ENCODE data around the gene ITGA5. TPM values are rescaled to one million over a fixed set of nuclear protein-coding genes. Genes with fewer than 3 reads are reported as not detected.

Gene ITGA5
- total RNA-seq, 1 donor: 192 TPM

- DNase-seq (ENCODE audit: low read depth in 2 of 3, low spot score in 2 of 3): no peak
Observed at GRCh38 chr12:54431911-54432814, 13.1 kb upstream of the ITGA5 start.

DNA sequence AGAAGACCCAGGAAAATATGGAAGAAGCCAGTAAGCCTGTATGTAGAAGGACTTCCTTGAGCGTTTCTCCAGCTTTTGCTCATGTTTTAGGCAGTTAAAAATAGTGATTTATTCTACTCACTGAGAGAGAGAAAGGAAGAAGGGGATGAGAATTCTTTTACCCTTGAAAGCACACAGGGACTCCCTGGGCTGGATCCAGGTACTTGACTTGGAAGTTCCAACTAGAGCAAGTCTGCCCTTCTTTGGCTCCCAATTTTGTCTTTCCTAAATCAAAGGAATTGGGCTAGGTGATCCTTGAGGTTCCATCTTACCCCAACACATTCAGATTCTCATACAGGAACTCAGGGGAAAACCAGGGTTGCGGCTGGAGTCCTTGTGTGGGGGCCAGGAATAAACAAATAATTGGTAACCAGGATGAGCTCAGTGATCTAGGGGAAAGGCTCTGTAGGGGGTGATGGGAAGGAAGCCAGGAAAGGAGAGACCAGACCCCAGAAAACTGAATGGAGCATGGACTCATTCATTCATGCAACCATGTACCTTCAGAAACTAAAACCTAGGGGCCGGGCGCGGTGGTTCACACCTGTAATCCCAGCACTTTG is 11.5 kb upstream of the ITGA5 start:
- DNase-seq (ENCODE audit: low read depth in 2 of 3, low spot score in 2 of 3): no peak

GRCh38 chr12:54429014-54429471 is 10.0 kb upstream of the ITGA5 start:
- DNase-seq (ENCODE audit: low read depth in 2 of 3, low spot score in 2 of 3): no peak

DNA sequence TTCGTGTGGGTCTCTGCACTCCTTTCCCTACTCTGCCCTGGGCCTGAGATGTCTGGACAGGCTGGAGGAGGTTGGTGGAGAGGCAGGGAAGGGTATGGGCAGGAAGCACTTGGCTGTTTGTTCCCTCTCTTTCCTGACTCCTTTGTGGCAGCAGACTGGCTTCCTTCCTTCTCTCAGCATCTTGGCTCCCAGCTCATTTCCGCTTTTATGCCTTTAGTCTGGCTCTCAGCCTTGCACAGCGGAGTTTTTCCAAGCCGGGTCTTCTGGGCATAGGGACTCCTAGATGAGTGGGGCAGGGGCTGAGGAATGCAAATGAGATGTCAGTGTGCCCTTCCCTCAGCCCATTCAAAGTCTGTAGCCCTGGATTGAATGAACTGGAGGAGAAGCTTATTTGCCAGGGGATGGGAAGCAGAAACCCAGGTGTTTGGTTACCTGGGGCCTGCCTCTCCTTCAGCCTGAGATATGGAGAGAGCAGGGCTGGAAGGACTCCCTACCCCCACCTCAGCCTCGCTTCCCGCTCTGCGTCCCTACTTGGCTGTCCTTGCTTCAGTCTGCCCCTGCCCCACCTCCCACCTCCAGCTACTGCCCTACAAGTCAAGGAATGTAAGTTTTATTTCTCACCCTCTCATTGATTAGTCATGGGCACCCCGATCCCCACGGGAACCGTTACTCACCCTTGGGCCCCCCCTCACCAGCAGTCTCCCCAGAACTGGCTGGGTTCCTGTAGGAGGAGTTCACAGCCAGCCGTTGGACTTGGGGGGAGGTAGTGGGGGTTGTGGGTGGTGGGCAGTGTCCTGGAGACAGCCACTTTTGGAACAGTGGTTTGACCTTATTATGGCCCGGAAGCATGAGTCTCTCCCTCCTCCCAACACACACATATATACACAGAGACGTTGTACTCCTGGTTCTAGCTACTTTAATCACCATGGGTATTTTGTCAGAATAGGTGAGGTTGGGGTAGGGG is 9.3 kb upstream of the ITGA5 start:
- DNase-seq (ENCODE audit: low read depth in 2 of 3, low spot score in 2 of 3): peak in 2 of 3 donors; percentile 47 to 64

DNA sequence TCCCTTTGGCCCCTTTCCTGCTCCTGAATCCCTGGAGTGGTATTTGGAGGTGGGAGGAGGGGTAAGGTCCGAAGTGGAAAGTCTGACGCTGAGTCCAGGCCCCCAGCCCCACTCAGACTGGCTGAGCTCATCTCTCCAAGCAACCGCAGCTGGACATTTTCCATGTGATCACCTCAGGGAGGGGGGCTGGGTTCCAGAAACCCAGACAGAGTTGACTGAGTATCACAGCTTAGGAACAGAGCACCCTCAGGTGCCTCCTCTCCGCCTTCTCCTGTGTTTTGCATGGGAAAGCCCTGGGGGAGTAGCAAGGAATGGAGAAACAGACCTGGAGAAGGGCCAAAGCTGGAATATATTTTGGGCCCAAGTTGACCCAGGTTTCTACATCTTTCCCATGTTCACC is 8.0 kb upstream of the ITGA5 start:
- no peak for DNase-seq (ENCODE audit: low read depth in 2 of 3, low spot score in 2 of 3)

GRCh38 chr12:54426690-54427089 is 7.6 kb upstream of the ITGA5 start:
- DNase-seq (ENCODE audit: low read depth in 2 of 3, low spot score in 2 of 3): no peak

DNA sequence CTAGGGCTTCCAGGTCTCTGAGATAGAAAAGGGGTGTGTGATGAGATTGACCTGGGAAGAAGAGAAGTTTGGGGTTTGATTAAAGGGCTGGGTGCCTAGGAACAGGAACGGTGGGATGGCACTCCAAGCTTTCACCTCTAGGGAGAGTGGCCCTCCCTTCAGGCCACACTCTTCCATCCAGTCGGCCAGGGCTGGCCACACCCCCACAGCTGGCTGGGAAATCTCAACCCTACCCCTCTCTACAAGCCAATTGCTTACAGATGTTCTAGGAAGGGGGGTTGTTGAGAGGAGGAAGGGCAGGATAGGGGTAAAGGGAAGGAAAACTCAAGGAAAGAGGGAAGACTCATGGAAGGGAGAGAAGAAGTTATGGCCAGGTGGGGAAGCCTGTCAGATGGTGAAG is 6.6 kb upstream of the ITGA5 start:
- no peak for DNase-seq (ENCODE audit: low read depth in 2 of 3, low spot score in 2 of 3)

GRCh38 chr12:54424224-54424623 is 5.2 kb upstream of the ITGA5 start:
- DNase-seq (ENCODE audit: low read depth in 2 of 3, low spot score in 2 of 3): no peak

DNA sequence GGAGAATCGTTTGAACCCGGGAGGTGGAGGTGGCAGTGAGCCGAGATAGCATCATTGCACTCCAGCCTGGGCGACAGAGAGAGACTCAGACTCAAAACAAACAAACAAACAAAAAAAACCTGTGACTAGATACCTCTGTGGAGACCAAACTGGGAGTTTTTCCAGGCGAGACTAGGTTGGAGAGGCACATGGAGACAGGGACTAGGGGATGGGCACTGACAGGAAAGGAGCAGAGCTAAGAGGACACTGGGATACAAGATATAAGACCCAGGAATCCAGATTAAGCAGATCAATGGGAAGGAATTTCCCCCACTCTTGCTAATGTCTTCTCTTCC is 4.7 kb upstream of the ITGA5 start:
- no peak for DNase-seq (ENCODE audit: low read depth in 2 of 3, low spot score in 2 of 3)

GRCh38 chr12:54421879-54422250 is 2.8 kb upstream of the ITGA5 start:
- DNase-seq (ENCODE audit: low read depth in 2 of 3, low spot score in 2 of 3): no peak

- DNase-seq (ENCODE audit: low read depth in 2 of 3, low spot score in 2 of 3): no peak
Observed at GRCh38 chr12:54421175-54421878, 2.3 kb upstream of the ITGA5 start.

GRCh38 chr12:54420766-54421144 is 1.7 kb upstream of the ITGA5 start:
- DNase-seq (ENCODE audit: low read depth in 2 of 3, low spot score in 2 of 3): peak in 1 of 3 donors; percentile 22

- no peak for DNase-seq (ENCODE audit: low read depth in 2 of 3, low spot score in 2 of 3)
Observed at GRCh38 chr12:54418441-54419087, 502 bp downstream of the ITGA5 start.

- no peak for DNase-seq (ENCODE audit: low read depth in 2 of 3, low spot score in 2 of 3)
Observed at GRCh38 chr12:54417712-54418440, 1.2 kb downstream of the ITGA5 start.

- peak in 1 of 3 donors; percentile 27 for DNase-seq (ENCODE audit: low read depth in 2 of 3, low spot score in 2 of 3)
Observed at GRCh38 chr12:54416687-54417603, 2.1 kb downstream of the ITGA5 start.

DNA sequence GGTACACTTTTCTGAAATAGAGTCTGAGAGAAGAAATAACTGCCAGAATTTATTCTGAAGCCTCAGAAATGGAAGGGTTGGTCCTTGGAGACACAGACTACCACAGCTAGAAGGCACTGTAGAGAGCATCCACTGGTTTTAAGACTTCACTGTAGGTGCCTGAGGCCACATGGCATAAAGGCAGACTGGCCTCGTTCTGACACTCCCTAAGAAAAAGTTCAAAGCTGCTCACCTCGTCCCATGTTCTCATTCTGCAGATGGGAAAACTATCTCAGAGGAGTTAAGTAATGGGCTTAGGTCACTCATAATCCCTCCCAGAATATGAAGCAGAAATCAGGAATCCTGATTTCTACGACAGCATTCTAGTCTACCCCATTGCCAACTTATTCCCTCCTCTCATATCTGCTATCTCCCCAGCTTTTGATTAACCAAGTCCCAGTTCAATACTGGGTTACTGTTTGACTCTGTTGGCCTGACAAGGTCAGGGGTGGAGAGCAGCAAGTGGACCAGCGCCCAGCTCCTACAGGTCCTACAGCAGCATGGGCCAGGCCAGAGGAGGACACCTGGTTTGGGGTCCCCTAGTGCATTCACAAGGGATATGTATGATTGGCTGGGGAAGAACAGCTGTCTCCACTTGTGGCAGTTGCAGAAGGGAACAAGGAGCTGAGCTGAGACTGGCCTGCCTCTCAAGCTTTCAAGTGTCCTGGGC is 3.7 kb downstream of the ITGA5 start:
- DNase-seq (ENCODE audit: low read depth in 2 of 3, low spot score in 2 of 3): peak in 1 of 3 donors; percentile 42

- peak; percentile 53 to 92 (median 87) for DNase-seq (ENCODE audit: low read depth in 2 of 3, low spot score in 2 of 3)
Observed at GRCh38 chr12:54413284-54414190, 5.5 kb downstream of the ITGA5 start.

Measured in hematopoietic multipotent progenitor cell (in vitro differentiated cells).